Measurements from ENCODE around the gene DNAH3. TPM values are rescaled to one million over a fixed set of nuclear protein-coding genes. Genes with fewer than 3 reads are reported as not detected.

Gene DNAH3
- total and polyA plus RNA-seq, 2 of the 8 experiments (the other 6 are each of a cell fraction or from before 2014, with no cell fraction given): 0.57 to 0.71 TPM

DNA sequence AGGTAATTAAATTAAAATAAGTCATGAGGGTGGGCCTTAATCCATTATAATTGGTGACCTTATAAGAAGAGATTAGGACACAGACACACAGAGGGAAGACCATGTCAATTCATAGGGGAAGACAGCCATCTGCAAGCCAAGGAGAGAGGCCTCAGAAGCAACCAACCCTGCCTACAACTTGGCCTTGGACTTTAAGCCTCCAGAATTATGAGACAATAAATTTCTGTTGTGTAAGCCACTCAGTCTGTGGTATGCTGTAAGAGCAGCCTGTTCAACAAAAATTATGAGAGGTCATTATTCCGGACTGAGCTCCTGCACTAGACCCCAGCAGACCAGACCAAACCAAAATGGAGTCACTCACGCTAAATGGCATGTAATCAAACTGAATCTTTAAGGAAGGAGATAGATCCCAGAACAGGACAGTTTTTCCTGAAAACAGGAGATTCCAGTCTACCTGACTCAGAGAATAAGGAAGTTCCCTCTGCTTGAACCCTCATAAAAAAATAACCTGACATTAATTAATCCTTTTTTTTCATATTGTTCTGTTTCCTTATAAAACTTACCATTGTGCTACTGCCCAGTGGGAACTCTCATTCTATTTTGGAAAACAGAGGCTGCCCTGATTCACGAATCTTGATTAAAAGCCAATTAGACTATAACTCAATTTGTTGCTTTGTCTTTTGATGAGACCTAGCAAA is 74.3 kb downstream of the DNAH3 start:
- Histone ChIP-seq H3K4me3 (ENCODE audit: extremely low read depth in 1 of 4, insufficient read depth in 2 of 4, low read depth in 3 of 4, low read length in 4 of 4) (no peak overlapping the region), H3K79me2 (ENCODE audit: control insufficient read depth in 1 of 2, insufficient read depth in 2 of 2, low read length in 2 of 2) (no peaks in the 10 kb centered on the region), H3K4me2 (ENCODE audit: insufficient read depth in 1 of 2, low read depth in 2 of 2, low read length in 2 of 2) (no peak overlapping the region), H2BK5ac (ENCODE audit: low read depth, low read length) (no peak overlapping the region), H2BK120ac (replicated peaks; ENCODE audit: low read depth, low read length) (no peak overlapping the region), H3K36me3 (ENCODE audit: control insufficient read depth in 2 of 4, insufficient read depth in 4 of 4, low read length in 3 of 4) (no peaks in the 10 kb centered on the region), H4K8ac (ENCODE audit: extremely low read depth, insufficient read depth, low read length) (no peak overlapping the region), H2BK15ac (ENCODE audit: low read length) (no peak overlapping the region), H3K23me2 (ENCODE audit: low read depth, low read length) (no peaks in the 10 kb centered on the region), H3K4ac (replicated peaks; ENCODE audit: insufficient read length, low read depth, low read length) (no peak overlapping the region), H3K79me1 (ENCODE audit: low read depth, low read length) (no peaks in the 10 kb centered on the region), H2AK5ac (ENCODE audit: low read depth, low read length) (no peak overlapping the region), H3K9ac (replicated peaks in 1 of 4; ENCODE audit: extremely low read depth in 1 of 4, low read depth in 3 of 4, low read length in 3 of 4) (no peak overlapping the region), H3K18ac (ENCODE audit: extremely low read depth, low read length) (no peak overlapping the region), H3K14ac (ENCODE audit: insufficient read length) (no peak overlapping the region), H3K27ac (ENCODE audit: low read depth, low read length) (no peak overlapping the region), H4K20me1 (replicated peaks in 1 of 2; ENCODE audit: control insufficient read depth in 1 of 2, insufficient read depth in 2 of 2, low read length in 2 of 2) (no peaks in the 10 kb centered on the region), H3K27me3 (replicated peaks in 1 of 4; ENCODE audit: control insufficient read depth in 3 of 4, extremely low read depth in 1 of 4, insufficient read depth in 3 of 4, low read length in 3 of 4) (no peaks in the 10 kb centered on the region), H2AFZ (ENCODE audit: low read length) (no peak overlapping the region), H4K5ac (ENCODE audit: insufficient read length, low read depth, low read length) (no peak overlapping the region), H3K23ac (ENCODE audit: insufficient read length) (no peak overlapping the region), H3K9me3 (ENCODE audit: insufficient read depth in 2 of 2, low read depth in 1 of 2, low read length in 1 of 2) (no peaks in the 10 kb centered on the region), H4K91ac (replicated peaks; ENCODE audit: insufficient read length, low read length) (no peak overlapping the region), H2BK20ac (ENCODE audit: low read length) (no peak overlapping the region), H3K4me1 (replicated peaks in 1 of 4; ENCODE audit: control insufficient read depth in 3 of 4, insufficient read depth in 4 of 4, low read length in 3 of 4) (no peaks in the 10 kb centered on the region), H2BK12ac (ENCODE audit: low read depth, low read length) (no peak overlapping the region), H3K56ac (replicated peaks; ENCODE audit: insufficient read length, low read depth, low read length) (no peak overlapping the region)
- ChIA-PET POLR2A (ENCODE audit: partially characterized antibody) (no interaction called here), CTCF (ENCODE audit: partially characterized antibody) (interaction anchor here (1.0 to 2.0 kb wide), 4 partner anchors 7 to 228 kb away, joined by 3 to 5 read pairs (median 3); no protein-coding TSS in a partner anchor)
- FAIRE-seq: no peak
- 88% methylated on average over 3 of the region's 3 CpGs; no CpG with 5 or more reads in 1 of the 2 experiments for WGBS, 2 experiments (ENCODE audit: extremely low coverage in 1 of 2, insufficient coverage in 1 of 2, insufficient read length in 1 of 2, insufficient replicate concordance in 2 of 2, low coverage in 1 of 2, low lambda C conversion rate in 2 of 2, missing lambda C conversion rate in 1 of 2)
- no peak for TF ChIP-seq CTCF (IDR thresholded peaks at IDR 0.05; ENCODE audit: control extremely low read depth in 1 of 3, insufficient read depth in 1 of 3, low read depth in 1 of 3, low read length in 3 of 3)
- no peak for TF ChIP-seq BACH1 (IDR thresholded peaks at IDR 0.05; ENCODE audit: low read length)
- TF ChIP-seq POLR2AphosphoS5 (IDR thresholded peaks at IDR 0.05; ENCODE audit: low read depth, low read length): no peak
- DNase-seq (ENCODE audit: low read depth in 1 of 2, low spot score in 2 of 2): no peak

Data from H1 (cell line).